HG03354 (cell line): Measurements from ENCODE around the gene KCTD5.

Experiments used
- ATAC-seq: cut with Tn5 transposase; IDR thresholded peaks from one replicate; pipeline ENCODE4 v1.9.1; 2021; ENCODE audit warnings: mild to moderate bottlenecking; ENCODE audit not compliant: unreplicated experiment, poor library complexity, severe bottlenecking

The KCTD5 gene

DNA sequence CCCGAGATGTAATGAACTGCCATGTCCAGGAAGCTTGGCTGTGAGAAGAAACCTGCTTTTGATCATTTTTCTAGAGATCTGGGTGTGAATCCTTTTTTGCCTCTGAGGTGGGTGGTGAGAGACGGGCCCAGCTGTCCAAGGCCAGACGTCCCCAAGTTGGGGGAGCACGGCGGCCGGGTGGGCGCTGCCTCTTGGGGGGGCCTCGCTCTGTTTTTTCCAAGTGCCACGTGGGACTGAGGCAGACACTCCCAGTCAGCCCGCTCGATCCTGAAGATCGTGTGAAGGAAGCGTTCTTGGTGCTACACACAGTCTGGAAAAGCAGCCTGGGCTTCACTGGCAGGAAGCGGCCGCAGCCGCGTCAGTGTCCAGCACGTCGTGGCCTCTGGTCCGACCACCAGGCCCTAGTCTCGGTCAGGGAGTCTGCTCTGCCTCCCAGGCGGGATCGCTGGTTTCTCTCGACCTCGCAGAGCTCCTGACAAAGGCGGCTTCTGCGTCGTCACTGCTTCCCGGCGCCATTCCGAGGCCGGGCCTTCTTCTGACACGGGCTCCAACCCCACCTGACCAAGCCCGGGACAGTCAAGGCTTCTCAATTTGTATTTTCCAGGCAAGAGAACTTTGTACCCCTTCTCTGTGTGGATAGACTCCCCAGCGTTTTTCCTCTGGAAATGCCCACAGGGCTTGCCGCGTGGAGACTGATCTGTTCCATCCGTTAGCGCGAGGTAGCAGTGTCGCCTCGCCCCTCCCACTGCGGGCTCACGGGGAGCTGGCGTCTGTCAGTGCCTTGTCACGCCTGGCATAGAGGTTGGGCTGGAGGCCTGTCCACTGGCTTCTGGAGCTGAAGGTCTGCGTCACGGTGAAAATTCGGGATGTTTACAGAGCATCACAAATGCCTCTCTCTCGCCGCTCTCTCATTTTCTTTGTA is 25.3 kb downstream of the KCTD5 start:
- no peak for ATAC-seq

DNA sequence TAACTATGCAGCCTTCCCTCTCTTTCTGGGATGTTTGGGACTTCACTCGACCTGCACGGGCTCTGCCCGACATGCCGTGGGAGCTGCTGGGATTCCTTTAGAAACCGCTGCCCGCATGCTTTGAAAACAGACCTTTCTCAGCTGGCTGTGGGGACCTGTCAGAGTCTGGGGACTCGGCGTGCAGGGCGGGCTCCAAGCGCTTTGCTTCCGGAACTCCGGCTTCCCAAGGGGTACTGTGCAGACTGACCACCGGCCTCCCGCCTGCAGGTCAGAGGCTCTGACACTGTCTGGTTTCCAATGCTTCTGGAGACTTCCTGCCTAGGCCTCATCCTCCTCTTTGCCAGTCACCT is 25.9 kb downstream of the KCTD5 start:
- ATAC-seq, result no peak

DNA sequence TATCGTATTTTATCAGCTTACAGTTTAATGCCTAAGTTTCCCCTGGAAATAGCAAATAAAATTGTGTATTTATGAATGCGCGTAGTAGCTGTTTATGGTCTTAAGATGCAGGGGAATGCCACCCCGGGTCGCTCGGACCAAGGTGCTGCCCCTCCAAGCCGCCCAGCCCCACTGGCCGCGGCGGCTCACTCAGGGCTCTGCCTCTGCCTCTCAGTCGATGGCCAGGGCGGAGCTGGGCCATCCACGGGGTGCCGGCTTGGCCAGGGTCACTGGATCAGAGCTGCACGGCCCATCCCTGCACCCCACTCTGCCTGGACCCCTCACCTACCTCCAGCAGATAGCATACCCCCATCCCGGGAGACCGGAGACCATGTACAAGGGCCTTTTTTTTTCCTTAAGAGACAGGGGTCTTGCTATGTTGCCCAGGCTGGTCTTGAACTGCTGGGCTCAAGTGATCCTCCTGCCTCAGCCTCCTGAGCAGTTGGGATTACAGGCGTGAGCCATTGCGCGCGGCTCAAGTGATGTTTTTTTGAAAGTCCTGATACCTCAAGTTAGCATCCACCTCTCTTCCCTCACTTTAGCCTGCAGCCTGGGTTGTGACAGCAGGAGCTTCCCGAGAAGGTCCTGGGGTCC is 26.7 kb downstream of the KCTD5 start:
- ATAC-seq, result no peak

DNA sequence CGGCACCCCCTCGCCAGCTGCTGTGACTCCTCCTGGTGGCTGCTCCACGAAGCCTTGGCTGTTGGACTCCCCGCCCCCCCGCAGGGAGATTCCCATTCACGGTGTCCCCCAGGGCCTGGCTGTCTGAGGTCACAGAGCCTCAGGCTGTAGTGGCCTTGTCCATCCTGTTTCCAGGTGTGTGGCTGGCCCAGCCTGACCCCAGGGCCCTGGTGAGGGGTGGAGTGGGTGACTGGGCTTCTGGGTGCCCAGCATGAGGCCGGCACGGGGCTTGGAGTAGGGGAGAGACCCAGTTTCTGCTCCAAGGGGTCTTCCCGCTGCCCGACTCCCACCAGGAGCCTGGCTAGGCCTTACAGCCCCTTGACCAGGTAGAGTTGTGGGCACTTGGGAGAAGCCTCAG is 27.3 kb downstream of the KCTD5 start:
- ATAC-seq, result no peak

DNA sequence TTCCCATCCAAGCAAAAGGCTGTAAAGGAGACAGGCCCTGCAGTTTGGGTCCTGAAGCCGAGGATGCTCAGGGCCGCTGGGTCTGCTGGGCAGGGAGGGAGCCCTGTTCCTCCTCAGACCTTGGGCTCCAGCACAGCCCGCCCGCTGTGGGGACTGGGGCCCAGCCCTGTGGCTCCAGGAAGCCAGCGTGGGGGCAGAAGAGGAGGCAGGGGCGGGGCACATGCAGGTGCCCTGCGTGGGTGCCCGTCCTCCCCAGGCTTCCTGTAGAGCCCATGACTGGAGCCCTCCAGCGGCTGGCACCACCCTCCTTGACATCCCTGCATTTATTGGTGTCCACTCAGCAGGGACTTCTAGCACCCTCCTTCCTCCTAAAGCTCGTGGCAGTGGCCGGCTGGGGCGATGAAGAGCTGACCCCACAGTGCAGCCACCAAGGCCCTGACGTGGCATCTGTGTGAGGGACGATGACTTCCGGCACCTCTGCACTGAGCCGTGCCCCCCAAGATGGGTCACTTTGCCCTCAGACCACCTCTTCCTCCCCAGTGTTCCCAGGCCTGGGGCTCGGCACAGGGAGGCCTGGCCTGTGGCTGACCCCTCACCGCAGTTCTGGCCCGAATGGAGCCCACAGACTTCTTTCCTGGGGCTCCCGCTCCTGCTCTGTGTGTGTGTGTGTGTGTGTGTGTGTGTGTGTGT is 27.8 kb downstream of the KCTD5 start:
- ATAC-seq, result no peak

DNA sequence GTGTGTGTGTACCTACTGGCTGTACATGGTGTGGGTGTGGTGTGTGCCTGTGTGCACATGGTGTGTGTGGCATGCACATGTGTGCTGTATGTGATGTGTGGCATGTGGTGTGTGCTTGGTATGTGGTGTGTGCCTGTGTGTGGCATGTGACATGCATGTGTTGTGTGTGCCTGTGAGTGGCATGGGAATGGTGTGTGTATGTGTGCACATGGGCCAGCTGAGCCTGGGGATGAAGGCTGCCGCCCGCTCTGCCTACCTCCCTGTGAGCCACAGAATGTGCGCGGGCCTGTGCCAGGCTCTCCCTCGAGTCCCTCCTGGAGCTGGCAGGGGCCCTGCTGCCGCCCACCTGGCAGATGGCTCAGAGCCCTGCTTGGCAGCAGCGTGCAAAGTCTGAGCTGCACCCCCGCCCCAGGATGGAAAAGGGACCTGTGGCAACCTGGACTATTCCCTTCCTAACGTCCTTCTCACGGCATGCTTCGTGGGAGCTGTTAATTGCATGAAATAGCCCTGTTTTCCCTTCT is 28.4 kb downstream of the KCTD5 start:
- ATAC-seq, result no peak

DNA sequence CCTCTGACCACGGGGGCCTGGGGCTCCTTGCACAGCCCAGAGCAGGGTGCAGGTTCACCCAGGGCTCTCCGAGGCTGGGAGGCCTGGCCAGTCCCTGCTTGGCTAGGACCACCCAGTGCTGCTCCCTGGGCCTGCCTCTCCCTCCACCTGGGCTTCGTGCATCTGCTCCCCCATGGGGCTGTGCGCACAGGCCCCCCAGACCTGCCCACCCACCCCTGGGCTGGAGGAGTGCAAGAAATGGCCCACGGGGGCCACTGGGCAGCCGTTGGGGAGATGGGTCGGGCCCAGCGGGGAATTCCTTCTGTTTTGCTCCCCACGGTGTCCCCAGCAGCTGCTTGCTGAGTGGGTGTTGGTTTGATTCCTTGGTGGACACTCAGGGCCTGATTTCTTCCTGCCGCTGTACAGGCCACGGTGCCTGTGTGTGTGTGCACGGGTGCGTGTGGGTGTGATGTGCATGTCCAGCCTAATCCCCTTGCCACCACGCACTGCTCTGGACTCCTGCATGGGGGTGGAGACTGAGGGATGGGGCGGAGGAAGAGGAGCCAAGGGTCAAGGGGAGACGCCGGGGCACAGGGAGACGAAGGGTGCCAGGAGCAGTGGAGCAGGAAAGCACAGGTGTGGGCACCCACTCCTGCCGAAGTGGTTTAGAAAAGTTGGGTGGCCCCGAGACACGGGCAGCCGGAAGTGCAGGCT is 29.2 kb downstream of the KCTD5 start:
- no peak for ATAC-seq

DNA sequence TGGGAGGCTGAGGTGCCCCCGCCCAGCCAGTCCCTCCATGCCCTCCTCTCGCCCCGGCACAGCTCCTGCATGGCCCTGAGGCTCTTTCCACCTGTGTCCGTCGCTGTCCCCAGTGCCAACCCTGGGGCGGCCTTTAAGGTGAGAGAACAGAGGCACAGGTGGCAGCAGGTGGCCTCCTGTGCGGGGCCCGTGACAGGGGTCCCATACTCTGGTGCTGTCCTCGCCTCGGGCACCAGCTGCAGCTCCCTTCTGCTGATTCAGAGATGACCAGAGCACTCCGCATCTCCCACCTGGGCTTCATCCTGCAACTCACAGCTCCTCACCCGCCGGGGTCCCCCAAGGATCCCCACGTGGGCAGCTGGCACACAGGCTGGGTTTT is 29.7 kb downstream of the KCTD5 start:
- ATAC-seq, result no peak

DNA sequence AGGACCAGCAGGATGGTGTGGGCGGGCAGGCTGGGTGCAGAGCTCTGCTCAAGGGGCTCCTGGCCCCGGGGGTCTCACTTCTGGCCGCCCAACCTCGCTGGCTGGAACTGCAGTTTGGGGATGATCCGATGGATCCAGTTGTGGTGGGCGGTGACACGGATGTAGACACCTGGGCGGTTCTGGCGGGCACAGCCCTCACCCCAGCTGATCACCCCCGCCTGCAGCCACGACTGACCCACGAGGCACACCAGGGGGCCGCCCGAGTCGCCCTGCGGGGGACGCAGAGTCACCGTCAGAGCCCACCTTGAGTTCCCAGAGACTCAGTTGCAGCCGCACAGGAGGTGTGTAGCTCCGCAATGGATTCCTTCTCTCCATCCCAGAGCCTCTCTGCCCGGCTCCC is 30.2 kb downstream of the KCTD5 start:
- no peak for ATAC-seq

DNA sequence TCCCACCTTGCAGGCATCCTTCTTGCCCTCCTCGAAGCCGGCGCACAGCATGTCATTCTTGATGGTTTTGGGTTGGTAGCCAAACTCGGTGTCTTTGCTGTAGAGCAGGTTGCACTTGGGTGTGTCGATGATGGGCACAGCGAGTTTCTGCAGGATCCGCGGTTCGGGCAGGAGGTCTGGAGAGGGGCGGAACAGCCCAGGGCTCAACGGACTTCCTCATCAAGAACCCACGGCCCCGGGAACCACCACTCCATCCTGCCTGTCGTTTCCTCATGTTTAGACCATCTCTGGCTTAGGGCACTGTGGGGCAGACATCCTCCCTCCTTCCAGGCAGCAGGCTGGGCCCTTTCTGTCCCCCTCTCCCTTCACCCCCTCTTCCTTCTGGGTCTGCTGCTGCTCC is 31.2 kb downstream of the KCTD5 start:
- ATAC-seq, result no peak

DNA sequence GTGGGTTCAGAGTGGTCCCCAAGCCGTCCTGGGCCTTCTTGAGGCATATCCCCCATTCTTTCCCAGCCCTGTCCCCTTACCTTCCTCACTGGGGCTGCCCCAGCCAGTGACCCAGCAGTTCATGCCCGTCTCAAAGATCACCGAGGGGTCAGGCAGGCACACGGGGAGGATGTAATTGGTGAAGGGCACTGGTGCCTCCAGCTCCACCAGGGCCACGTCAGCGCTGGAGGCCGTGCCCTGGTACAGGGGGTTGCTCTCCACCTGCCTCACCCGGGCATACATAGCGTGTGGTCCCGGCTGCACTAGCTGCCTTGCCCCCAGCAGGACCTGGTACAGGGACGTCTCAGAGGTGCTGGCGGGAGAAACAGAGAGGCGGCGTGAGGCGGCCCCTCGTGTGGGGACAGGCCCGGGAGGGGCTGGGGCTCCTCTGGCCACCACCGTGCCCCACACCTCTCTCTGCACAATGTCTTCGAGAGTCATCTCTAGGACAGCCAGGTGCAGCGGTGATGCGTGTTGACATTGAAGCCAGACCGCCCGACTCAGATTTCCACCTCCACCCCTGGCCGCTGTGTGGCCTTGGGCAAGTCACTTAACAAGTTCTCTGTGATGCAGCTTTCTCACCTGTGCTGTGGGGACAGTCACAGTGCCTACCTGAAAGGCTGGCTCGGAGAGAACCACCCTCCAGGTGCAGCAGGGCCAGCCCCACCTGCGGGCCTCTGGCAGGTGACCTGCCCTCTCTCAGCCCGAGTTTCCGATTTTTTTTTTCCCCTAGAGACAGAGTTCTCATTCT is 31.9 kb downstream of the KCTD5 start:
- no peak for ATAC-seq

DNA sequence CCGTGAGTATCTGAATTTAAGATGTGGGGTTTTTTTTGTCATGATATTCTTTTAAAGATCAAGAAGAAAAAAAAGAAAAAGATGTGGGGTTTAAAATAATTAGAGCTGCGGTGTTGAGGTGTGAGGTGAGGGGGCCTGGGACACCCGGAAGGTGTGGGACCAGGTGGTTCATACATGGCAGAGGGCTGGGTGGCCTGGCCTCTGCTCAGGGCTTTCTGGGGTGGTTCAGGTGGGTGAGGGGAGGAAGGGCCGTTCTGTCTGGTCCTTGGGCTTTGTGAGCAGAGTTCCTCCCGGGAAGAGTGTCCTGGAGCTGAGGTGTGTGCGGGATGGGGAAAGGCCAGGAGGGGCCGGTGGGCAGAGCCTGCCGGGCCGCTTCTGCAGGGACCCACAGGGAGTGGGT is 32.7 kb downstream of the KCTD5 start:
- ATAC-seq, result no peak

DNA sequence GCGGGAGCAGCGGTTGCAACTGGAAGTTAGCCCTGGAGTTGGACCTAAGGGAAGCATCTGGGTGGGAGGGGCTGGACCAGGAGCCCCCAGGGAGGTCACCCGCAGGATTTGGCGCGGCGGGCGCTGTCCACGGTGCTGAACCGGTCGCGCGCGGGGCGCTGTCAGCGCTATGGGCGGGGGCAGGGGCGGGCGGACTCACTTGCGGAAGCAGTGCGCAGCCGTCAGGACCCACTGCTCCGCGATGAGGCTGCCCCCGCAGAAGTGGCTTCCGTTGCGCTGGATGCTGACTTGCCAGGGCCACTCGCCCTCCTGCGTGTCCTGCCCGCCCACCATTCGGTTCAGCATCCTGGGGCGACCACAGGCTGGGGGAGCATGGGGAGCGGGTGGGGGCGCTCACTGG is 33.2 kb downstream of the KCTD5 start:
- no peak for ATAC-seq

DNA sequence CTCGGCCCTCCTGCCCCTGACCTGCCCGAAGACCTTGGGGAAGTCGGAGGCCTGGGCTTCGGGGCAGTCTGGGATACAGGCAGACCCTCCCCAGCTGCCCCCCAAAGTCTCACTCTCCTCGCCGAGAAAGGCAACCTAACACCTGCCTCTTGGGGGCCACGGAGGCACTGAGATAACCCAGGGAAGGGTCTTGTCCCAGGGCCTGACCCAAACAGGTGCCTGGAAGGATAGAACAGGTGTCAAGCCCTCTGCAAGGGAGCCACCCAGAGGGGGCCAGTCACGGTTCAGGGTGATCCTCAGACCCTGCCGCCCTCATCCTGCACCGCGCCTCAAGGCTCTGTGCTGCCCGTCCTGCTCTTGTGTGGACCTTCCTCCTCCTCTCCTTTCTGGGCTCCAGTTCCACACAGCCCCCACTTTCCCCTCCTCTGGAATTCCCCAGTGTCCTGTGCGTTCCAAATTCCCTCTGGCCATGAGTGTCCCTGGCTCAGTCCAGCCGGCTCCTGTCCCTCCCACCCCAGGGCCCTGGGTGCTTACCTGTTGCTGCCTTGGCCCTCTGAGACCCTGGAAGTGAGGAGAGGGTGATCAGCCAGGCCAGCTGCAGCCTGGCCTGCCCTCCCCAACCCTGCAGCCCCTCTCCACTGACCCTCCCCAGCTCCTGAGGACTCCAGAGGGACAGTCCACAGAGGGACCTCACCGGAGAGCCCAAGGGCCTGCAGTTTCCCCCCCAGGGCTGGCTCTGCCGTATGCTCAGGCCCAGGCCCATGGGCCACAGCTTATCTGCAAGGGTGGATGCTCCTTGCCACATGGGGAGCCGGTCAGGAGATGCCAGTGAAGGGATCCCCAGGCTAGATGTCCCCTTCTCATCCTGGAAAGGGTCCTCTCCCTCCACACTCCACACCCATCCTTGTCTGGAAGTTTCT is 33.9 kb downstream of the KCTD5 start:
- ATAC-seq, result no peak

DNA sequence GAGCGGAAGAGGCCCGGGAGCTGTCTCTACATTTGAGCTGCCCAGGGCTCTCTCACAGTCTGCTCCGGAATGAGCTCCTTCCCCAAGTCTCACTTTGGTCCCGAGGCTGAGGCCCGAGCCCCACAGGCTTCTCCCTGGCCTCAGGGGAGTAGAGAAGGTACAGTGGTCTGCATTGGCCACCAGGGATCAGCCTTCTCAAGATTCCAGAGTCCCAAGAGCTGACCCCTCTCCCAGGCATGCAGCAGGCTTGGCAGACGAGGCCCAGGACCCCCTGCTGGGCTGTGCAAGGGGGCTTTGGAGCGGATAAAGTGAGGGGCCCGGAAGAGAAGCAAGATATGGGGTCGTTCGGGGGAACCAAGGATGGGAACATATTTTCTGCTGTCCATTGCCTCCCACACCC is 34.6 kb downstream of the KCTD5 start:
- ATAC-seq, result no peak

DNA sequence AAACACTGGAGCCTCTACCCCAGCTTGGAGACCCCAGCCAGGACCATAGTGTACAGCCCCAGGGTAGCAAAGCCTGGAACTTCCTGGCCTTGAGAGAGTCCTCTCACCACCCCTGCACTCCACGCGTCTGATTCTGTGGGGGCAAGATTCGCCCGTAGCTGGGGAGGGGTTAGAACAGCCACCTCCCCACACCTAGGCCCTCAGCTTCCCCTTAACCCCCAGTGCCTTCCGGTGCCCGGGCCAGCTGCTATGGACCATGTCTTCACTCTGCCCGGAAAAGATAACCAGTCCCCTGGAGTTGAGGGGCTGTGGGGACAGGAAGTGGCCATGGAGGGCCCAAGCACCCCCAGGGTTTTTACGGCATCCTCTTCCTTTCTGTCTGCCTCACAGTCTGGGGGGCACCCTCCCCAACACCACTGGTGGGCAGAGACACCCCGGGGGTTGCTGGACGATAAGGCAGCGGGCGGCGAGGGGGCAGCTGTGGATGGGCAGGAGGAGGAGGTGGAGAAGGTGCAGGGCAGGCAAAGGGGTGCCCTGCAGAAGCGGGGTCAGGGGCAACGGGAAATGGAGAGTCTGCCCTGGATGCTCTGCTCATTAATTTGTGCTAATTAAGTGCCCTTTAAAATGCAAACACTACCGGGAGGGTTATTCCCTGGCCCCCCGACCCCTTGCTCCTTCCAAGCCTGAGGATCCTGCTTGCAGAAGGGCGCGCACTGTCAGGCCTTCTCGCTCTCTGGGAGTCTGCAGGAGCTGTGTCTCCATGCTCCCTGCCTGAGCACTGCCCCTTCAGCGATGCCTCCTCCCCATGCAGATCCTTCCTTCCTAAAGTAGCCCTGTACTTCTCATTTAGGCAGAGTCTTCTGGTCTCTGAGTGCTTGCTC is 35.3 kb downstream of the KCTD5 start:
- ATAC-seq, result no peak

DNA sequence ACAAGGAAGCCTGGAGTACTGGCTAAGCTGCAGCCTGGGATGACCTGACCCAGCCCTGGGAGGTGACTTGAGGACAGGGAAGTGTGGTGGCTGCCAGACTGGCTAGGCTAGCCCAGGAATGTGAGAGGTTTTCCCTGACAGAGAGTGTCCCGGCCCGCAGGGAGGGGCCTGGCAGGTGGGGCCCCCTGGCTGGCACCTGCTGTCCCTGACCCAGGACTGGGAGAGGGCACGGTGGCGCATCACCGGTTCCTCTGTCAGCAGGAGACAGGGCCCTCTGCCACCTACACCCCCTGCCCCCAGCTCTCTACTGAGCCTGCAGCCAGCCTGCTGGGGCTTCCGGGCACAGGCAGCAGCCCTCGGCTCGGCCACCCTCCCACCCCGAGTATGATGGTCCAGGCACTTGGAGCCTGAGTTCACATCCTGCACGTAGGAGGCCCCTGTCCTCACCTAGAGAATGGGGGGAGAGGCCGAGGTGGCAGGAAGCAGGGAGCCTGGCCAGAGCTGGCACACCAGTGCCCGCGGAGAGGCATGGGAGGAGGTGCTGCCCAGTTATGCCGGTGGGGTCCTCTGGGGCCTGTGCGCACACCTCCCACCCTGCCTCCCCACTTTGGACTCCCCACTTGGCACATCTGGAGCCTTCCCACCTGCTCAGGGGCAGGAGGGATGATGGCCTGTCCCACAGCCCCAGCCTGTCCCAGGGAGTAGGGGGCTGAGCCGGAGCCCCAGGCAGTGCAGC is 37.2 kb downstream of the KCTD5 start:
- ATAC-seq, result no peak
